Measurements from ENCODE around the gene POC1A.
"Not testable (repeated sequence)": the region's sequence is repeated elsewhere in the genome, so short reads cannot be mapped to it uniquely, and the experiment has no call there.

The POC1A gene

DNA sequence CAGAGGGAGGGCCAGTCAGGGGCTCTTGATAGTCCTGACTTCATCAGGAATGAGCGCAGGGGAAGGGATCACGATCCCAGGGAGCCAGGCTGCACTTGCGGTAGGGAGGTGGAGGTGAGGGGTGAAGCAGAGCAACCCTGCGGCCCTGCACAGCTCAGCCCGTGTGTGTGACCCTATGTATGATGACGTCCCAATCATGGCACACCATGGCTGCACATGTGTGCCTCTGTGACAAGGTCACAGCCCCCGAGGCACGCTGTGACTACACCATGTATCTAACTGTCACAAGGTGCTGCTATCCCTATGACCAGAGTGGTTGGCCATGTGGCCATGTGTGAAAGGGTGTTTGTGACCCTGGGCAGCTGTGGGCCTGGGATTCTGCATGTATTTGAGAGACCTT lies 30.5 kb upstream of the POC1A start:
- in situ Hi-C loops (cut with MboI; ENCODE audit: low sequenced_read_pairs) = no loop called here

DNA sequence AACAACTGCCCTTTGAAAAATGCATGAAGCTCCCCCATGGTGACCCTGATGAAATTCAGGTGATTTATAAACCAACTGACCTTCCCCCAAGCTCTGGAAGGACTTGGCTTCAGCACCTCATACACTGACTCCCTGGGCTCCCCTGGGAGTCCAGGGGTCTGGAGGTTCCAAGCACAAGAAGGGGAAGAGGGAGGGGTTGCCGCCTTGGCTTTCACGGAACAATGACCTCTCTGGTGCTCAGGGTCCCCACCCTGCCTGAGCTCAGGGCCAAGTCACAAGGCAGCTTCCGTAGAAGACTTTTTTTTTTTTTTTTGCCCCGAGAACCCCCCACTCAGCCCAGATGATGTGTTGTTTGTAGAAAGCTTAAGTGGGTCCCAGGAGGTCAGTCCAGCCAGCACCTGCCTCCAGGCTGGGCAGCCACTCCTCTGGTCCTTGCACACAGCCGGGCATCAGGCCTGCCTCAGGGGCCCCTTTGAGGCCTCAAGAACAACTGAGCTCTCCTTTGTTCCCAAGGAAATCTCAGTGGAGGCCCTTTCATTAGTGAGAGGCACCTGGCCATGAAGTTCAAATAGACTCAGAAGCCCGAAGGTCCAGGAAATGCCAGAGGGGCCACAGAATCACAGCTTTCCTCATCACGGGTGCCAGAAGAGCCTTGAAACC lies 29.7 kb upstream of the POC1A start:
- in situ Hi-C loops (cut with MboI; ENCODE audit: low sequenced_read_pairs) = no loop called here

DNA sequence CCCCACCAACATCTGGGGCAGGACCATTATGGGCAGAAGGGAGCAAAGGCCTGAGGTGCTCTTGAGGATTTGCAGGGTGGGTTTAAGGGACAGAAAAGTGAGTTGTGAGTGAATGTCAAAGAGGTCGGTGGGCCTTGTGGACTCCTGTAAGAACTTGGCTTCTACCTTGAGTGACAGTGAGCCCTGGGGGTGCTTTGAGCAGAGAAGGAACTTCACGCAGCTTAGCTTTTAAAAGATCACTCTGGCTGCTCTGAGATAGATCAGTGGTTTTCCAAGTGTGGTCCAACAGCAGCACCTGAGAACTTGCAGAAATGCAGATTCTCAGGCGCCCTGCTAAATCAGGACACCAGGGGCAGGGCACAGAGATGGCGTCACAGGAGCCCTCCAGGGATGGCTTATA lies 28.5 kb upstream of the POC1A start:
- in situ Hi-C loops (cut with MboI; ENCODE audit: low sequenced_read_pairs) = no loop called here

DNA sequence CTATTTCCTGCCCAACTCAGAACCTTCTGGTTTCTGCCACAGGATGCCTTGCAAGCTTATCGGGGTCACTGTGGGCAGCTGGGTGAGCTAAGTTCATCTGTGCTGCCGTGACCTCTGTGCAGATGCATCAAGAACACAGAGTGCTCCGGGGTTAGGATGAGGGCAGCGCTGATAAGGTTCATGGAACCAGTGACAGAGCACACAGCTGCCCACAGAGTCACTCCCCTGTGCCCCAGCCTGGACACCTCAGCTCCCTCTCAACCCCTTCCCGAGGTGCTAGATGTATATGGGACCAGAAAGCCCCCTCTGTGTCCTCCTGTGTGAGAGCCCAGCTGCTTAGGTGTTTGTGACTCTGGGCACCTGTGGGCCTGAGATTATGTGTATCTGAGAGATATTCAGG lies 28.0 kb upstream of the POC1A start:
- in situ Hi-C loops (cut with MboI; ENCODE audit: low sequenced_read_pairs) = no loop called here

DNA sequence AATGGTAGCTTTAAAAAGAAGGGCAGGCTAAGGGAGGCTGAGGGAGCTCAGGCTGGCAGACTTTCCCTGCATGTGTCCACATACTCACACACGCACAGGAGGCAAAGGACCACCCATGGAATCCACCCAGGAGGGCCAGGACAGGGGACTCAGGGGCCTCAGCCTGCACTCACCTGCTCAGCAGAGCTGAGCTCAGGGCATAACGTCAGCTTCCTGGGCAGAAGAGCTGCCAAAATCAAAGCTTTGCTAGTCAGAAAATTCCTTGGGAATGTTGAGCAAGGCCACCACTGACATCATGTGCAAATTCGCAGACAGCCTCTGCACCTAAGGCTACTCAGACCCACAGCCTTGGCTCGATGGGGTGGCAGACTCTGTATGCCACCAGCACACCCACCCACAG lies 27.3 kb upstream of the POC1A start:
- in situ Hi-C loops (cut with MboI; ENCODE audit: low sequenced_read_pairs) = no loop called here

DNA sequence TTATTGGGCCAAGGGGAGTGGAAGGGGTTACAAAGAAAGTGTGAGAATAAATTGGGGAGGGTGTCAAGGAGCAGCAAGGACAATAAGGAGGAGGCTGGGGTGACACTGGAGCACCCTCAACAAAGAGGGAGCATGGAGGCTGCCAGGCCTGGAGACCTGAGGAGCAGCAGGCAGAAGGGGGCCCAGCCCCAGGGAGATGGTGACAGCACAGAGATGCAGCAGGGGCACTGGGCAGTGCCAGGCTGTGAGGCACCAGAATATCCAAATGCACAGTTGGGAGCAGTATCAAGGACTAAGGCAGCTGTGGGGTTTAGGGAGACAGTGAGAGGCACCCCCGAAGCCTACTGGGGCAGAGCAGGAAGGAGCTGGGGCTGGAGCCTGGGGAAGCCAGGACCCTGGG lies 24.3 kb upstream of the POC1A start:
- in situ Hi-C loops (cut with MboI; ENCODE audit: low sequenced_read_pairs) = no loop called here

DNA sequence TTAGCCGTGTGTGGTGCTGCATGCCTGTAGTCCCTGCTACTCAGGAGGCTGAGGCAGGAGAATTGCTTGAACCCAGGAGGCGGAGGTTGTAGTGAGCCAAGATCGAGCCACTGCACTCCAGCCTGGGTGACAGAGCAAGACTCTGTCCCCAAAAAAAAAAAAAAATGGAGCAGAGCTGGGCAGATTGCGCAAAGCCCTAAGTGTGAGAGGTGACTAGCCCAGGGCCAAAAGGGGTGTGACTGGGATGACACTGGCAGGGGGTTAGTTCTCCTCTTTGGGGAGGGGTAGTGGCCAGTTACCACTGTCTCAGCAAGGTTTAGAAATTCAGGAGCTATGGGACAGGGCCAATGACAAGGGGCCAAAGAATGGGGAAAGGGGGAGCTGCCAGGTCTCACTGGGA lies 23.9 kb upstream of the POC1A start:
- in situ Hi-C loops (cut with MboI; ENCODE audit: low sequenced_read_pairs) = not testable (repeated sequence)

DNA sequence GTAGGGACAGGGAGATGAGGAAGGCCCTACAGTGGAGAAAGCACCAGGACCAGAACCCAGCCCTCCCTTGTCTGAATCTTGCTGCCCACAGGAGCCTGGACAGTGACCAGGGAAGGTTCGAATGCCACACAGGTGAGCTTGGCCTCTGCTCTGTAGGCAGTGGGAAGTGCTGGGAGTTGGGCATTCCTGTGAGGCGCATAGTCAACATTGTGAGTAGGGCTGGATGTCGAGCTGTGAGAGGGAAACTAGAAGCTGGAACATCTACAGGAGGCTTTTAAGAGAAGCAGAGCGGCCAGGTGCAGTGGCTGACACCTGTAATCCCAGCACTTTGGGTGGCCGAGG lies 23.4 kb upstream of the POC1A start:
- in situ Hi-C loops (cut with MboI; ENCODE audit: low sequenced_read_pairs) = no loop called here

DNA sequence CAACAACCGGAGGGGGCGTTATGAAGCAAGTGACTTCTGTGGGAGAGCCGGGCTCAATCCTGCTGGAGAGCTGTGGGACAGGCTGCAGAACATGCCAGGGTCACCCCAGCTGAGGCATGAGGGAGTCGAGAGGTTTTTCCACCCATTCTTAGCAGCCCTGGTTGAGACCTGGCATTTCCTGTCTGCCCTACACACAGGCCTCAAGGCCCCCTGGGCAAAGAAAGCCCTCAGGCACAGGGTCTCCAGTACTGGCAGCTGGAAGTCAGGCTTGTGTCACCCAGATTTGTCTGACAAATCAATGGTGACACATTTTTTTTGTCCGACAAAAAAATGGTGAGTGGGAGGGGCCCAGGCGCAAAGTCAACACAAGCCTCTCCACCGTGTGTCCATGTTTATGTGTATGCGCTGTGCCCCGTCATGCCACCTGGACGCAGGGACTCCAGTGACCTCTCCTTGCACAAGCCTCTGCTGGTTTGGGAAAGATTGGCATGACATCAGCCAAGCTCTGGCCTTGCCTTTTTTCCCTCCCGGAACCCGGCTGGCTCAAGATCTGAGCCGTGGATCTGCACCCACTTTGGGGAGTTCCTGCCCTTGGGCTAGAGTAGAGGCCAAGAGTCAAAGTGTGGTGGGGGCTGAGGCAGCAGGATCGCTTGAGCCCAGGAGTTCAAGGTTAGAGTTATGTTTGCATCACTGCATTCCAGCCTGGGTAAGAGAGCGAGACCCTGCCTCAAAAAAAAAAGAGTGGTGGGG lies 22.9 kb upstream of the POC1A start:
- in situ Hi-C loops (cut with MboI; ENCODE audit: low sequenced_read_pairs) = no loop called here

DNA sequence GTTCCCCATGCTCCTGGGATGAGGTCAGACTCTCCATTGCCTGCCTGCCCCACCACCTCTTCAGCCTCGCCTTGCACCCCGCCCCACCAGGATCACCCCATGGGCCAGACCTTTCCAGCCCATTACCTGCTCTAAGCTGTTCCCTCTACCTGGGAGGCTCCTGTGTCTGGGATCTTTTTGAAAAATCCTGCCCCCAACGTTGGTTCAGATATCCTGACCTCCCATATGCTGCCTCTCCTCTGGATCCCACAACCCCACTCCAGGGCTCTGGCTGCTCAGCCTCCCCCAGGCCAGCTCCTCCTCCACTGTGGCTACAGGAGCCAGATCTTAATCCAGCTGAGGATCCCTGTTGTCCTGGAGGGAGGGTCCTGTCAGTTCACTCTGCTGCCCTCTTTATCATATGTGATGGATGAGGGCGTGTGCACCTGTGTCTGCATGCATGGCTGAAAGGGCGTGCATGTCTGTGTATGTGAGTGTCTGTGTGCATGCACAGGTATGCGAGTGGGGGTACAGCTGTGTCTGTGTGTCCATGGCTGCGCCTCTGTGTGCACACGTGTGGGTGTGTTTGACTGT lies 22.0 kb upstream of the POC1A start:
- in situ Hi-C loops (cut with MboI; ENCODE audit: low sequenced_read_pairs) = no loop called here

DNA sequence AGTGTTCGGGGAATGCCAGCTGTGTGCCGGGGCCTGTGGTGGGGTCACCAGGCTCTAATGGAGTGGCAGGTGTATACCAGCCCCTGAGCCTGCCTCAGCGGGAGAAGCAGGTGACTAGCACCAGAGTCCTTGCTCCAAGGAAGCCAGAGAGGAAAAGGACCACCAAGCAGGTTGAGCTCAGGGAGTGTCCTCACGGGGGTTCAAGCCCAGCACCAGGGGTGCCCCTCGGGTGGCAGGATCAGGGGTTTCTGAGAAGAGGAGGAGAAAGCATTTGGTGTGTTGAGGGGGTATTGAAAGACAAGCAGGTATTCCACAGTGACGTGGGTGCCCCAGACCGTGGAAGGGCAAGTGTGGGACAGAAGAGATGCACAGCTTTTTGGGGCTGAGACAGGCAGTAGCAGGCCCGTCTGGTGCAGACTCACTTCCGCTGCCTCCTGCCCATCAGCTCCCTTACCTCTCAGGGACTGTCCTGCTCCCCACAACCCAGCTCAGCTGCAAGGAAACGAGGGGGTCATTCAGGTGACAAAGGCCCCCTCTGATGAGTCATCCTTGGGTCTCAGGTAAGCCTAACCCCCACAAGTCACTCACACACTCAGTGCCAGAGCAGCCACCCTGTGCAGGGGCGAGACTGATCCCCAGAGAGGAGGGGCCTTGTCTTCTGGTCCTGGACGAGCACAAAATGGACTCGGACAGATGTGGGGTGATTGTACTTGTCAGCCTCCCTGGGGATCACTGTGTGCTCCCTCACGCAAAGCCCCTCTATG lies 21.4 kb upstream of the POC1A start:
- in situ Hi-C loops (cut with MboI; ENCODE audit: low sequenced_read_pairs) = no loop called here

DNA sequence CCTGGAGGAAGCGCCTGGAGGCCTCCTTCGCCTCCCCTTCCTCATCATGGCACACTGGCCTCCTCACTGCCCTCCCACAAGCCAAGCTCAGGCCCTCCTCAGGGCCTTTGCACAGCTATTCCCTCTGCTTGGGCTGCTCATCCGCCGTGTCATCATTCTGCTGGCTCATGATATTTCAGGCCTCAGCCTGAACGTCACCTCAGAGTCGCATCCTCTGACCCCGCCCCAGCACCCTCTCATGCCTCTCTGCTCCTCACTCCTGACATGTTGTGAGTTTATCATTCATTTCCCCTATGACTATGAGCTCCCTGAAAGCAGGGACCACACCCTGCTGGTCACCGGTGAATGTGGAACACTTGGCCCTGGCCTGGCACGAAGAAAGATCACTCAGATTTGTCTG lies 20.7 kb upstream of the POC1A start:
- in situ Hi-C loops (cut with MboI; ENCODE audit: low sequenced_read_pairs) = no loop called here

DNA sequence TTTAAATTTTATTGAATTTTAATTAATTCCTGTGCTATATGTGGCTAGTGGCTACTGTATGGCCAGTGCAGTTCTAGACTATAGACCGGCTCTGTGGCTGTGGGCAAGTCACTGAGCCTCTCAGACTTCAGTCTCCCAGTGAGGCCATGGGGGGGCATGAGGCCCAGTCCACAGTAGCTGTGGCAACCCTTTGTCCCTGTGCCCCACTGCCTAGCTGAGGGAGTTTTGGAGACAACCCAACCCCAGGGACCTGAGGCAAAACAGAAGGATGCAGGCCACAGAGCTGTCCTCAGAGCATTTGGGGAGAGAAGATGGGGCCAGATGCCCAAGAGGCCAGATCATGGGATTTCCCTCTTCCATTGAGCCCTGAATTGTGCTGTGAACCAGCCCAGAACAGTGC lies 18.9 kb upstream of the POC1A start:
- in situ Hi-C loops (cut with MboI; ENCODE audit: low sequenced_read_pairs) = no loop called here

DNA sequence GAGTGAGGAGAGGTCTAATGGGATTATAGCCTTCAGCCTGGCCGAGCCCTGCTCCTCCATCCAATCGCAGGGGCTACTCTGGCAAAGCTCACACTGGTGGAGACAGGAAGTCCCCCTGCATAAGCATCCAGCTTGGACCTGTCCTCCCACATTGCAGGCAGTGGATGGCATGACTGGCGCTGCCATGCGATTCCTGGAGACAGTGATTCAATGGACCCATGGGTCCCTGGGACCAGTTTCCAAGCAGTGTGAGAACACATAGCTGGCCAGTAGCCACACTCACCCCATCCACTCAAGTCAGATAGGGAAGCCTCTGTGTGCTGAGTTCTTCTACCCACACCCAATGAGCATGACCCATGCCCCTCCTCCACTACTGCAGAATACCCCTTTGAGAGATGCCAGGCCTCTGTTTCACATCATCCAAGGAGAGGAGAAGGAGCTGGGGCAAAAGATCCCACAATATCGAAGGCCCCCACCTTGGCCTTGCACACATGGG lies 18.1 kb upstream of the POC1A start:
- in situ Hi-C loops (cut with MboI; ENCODE audit: low sequenced_read_pairs) = no loop called here

DNA sequence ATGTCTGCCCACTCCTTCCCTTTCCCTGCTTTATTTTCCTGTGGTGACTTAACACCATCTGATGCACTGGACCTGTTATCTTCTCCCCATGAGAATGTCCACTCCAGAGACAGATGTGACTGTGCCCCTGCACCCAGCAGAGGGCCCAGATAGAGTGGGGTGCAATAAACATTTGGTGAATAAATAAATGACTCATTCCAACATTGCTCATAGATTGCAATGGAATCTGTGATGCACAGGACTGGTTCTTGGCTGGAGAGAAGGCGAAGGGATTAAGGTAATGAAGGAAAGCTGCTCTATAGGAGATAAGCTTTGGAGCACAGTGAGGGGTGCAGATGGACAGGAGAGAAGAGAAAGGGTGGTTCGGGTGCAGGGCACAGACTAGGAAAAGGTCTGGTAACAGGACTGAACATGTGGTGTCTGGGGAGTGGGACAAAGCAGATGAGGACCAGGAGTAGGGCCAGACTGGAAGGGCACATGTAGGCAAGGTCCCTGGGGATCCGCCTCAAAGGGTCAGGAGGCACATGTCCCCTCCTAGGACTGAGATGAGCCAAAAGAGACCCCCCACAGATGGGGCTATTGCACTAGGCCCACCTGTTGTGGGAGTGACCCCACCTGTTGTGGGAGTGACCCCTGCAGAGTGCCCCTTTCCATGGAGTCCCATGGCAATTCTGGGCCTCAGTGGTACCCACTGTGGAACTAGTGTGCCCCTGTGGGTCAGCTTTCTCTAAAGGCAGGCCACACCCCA lies 17.5 kb upstream of the POC1A start:
- in situ Hi-C loops (cut with MboI; ENCODE audit: low sequenced_read_pairs) = no loop called here

DNA sequence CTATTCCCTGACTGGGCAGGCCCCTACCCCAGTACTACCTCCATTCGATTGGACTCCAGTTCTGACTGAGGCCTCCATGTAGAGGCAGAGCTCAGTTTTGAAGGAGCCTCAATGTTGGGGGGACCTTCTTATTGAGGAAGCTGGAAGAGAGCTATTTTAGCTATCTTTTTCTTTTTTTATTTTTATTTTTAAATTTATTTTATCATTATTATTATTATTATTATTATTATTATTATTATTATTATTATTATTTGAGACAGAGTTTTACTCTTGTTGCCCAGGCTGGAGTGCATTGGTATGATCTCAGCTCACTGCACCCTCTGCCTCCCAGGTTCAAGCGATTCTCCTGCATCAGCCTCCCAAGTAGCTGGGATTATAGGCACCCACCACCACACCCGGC lies 16.0 kb upstream of the POC1A start:
- in situ Hi-C loops (cut with MboI; ENCODE audit: low sequenced_read_pairs) = not testable (repeated sequence)

DNA sequence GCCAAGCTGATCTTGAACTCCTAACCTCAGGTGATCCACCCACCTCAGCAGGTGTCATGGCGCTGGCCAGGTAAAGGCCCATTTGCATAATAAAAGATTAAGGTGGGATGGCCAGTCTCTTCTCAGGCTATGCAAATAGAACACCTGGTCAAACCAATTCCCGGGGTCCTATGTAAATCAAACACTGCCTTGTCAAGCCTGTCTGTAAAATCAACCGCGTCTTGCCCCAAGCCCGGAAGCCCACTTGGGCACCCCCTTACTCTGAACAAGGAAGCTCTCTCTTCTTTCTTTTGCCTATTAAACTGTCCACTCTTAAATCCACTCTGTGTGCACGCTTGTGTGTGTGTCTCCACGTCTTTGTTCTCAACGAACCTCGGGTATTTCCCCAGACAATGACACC lies 13.0 kb upstream of the POC1A start:
- in situ Hi-C loops (cut with MboI; ENCODE audit: low sequenced_read_pairs) = no loop called here

DNA sequence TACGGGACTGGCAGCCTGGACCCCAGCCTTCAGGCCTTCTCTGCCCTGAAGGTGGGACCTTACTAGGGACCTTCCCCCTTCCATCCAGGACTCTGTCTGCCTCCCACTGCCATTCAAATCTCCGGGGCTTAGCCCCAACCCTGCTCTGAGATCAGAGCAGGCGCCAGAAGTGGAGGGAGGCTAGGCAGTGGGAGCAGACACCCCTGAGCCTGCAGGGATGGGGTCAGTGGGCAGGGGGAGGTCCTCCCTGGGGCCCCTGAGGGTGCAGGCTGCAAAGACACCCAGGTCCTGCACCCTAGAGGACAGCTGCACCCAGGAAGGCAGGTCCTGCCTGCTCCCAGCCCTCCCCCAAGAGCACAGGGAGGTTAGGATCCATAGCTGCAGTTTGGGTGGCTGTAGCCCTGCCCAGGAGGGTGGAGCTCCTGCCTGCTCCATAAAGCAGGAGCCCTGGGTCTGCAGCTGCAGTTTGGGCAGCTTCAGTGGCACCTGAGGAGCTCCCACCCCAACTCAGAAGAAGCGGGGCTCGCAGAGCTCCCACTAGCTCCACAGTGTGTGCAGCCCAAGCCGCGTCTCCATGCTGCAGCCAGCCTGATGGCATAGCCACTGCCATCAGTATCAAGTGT lies 8.1 kb upstream of the POC1A start:
- in situ Hi-C loops (cut with MboI; ENCODE audit: low sequenced_read_pairs) = no loop called here

DNA sequence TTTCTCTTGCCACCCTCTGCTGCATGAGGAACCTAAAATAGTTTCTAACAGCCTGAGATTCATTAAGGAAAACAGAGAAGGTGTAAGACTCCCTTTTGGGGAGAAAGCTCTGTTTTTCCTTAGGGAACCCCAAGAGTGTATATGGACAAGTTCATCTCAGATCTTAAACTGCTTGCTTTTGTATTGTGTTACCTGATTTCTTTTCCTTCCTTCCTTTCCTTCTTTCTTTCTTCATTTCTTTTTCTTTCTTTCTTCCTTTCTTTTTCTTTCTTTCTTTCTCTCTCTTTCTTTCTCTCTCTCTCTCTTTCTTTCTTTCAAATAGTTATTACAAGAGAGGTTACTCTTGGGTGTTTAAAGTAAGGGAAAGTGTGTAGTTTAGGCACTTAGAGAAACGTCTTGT lies 5.3 kb upstream of the POC1A start:
- in situ Hi-C loops (cut with MboI; ENCODE audit: low sequenced_read_pairs) = no loop called here

DNA sequence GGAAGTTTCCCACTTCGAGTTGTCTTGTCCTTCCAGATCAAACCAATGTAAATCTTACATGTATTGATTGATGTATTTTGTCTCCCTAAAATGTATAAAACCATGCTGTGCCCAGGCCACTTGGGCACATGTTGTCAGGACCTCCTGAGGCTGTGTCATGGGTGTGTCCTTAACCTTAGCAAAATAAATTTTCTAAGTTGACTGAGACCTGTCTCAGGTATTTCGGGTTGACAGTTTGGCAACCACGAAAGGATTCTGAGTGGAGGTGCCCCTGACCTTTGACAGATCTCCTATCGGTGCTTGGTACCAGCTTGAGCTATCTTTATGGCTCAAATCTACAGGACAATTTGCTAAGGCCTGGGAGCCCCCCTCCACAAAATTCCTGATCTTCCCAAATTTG lies 1.7 kb upstream of the POC1A start:
- in situ Hi-C loops (cut with MboI; ENCODE audit: low sequenced_read_pairs) = no loop called here

Measured in HL-60/S4 (cell line).